ENCODE data around the gene XDH.

DNA sequence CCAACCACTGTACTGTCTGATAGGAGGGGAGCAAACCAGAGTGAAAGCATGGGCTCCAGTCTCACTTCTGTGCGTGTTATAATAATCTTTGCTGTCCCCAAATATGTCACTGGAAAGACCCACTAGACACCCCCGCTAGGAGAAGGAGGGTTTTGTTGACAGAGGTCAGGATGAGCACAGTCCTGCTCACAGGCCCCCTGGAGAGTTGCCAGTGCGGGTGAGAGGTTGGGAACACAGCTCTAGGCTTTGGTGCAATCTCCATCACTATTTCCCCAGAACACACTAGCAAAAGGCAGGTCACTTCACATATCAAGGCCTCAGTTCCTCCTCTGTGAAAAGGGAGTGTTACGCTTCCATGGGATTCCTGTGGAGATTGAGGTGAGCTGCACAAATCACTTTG, 9.7 kb downstream of the XDH start:
- TF ChIP-seq EZH2 (IDR thresholded peaks at IDR 0.05; ENCODE audit: insufficient read depth, poor library complexity, severe bottlenecking): no peak
- TF ChIP-seq EZH2phosphoT487 (IDR thresholded peaks at IDR 0.05; ENCODE audit: insufficient read depth, low read depth): no peak

All from GM23248 (cell line).